Measurements from ENCODE around the gene SLC10A6. TPM values are rescaled to one million over a fixed set of nuclear protein-coding genes. Genes with fewer than 3 reads are reported as not detected.

SLC10A6 gene
- total RNA-seq (under 1 TPM in 1 of 2 experiments, not detected in 1; 0.25 TPM), polyA plus RNA-seq (not detected), total RNA-seq (0 to 0.14 (median 0.03) reads per million in 6 experiments)

GRCh38 chr4:86848732-86849619 lies at the start of gene SLC10A6:
Gene SLC10A6, minus strand, starts transcription at chr4:86849384. Its CDS starts 269 bp downstream, at chr4:86849115.
- no peak for ATAC-seq
- no peaks in the 10 kb centered on the region for H3K36me3 Mint-ChIP-seq

GRCh38 chr4:86898562-86898961 lies 49.4 kb upstream of the SLC10A6 start:
- no peak for ATAC-seq
- POLR2A ChIA-PET = no interaction called here
- Mint-ChIP-seq H3K36me3 (peaks cover 0 to 9% (median 6%) of the 10 kb centered on the region in 3 donors), H3K27me3 (peaks cover 3 to 7% (median 5%) of the 10 kb centered on the region in 5 donors), H3K4me1 (no peaks in the 10 kb centered on the region), H3K27ac (no peak overlapping the region), H3K9me3 (no peaks in the 10 kb centered on the region), H3K4me3 (no peak overlapping the region)
- DNase-seq = no peak

More at GRCh38 chr4:86848732-86849619, at the start of gene SLC10A6:
- Mint-ChIP-seq H3K4me3 (no peak within 1 kb of the TSS), H3K27ac (no peak within 1 kb of the TSS), H3K27me3 (peaks cover 0 to 13% (median 5%) of the 10 kb centered on the region in 5 donors), H3K4me1 (no peaks in the 10 kb centered on the region), H3K9me3 (no peaks in the 10 kb centered on the region)
- POLR2A ChIA-PET = no interaction called here
- DNase-seq = no peak

- ATAC-seq (no peak), DNase-seq (no peak)
- Mint-ChIP-seq H3K27me3 (peaks cover 3 to 15% (median 8%) of the 10 kb centered on the region in 5 donors), H3K36me3 (peaks cover 0 to 5% (median 0%) of the 10 kb centered on the region in 3 donors), H3K9me3 (no peaks in the 10 kb centered on the region), H3K4me3 (no peak overlapping the region), H3K27ac (no peak overlapping the region), H3K4me1 (peaks cover 0 to 8% (median 5%) of the 10 kb centered on the region in 4 donors)
- POLR2A ChIA-PET = no interaction called here
Measured at GRCh38 chr4:86896596-86896995, 47.4 kb upstream of the SLC10A6 start.

- Mint-ChIP-seq H3K4me1 (peaks cover 0 to 11% (median 5%) of the 10 kb centered on the region in 4 donors), H3K27me3 (peaks cover 6 to 22% (median 14%) of the 10 kb centered on the region in 5 donors), H3K4me3 (no peak overlapping the region), H3K36me3 (peaks cover 0 to 5% (median 0%) of the 10 kb centered on the region in 3 donors), H3K27ac (no peak overlapping the region), H3K9me3 (no peaks in the 10 kb centered on the region)
- ATAC-seq (peak; percentile 47 to 52), DNase-seq (peak in 4 of 10 donors; percentile 8 to 53 (median 40))
- POLR2A ChIA-PET = no interaction called here
Measured at GRCh38 chr4:86895692-86896488, 46.7 kb upstream of the SLC10A6 start.

GRCh38 chr4:86894455-86894854 lies 45.3 kb upstream of the SLC10A6 start:
- H3K4me3 Mint-ChIP-seq = no peak overlapping the region
- no peak for DNase-seq
- H3K27me3 Mint-ChIP-seq = peaks cover 8 to 33% (median 18%) of the 10 kb centered on the region in 5 donors
- H3K4me1 Mint-ChIP-seq = peaks cover 0 to 11% (median 5%) of the 10 kb centered on the region in 4 donors
- no peaks in the 10 kb centered on the region for H3K9me3 Mint-ChIP-seq
- POLR2A ChIA-PET = no interaction called here
- ATAC-seq = no peak
- H3K36me3 Mint-ChIP-seq = peaks cover 0 to 5% (median 0%) of the 10 kb centered on the region in 3 donors
- H3K27ac Mint-ChIP-seq = no peak overlapping the region

- no peak overlapping the region for H3K27ac Mint-ChIP-seq
- ATAC-seq (no peak), DNase-seq (no peak)
- peaks cover 0 to 5% (median 0%) of the 10 kb centered on the region in 3 donors for H3K36me3 Mint-ChIP-seq
- H3K4me1 Mint-ChIP-seq = peaks cover 0 to 11% (median 5%) of the 10 kb centered on the region in 4 donors
- H3K4me3 Mint-ChIP-seq = peak overlapping the region in 8 of 10 donors; percentile 63 to 85 (median 82)
- no peaks in the 10 kb centered on the region for H3K9me3 Mint-ChIP-seq
- POLR2A ChIA-PET = no interaction called here
- peaks cover 8 to 41% (median 18%) of the 10 kb centered on the region in 5 donors for H3K27me3 Mint-ChIP-seq
Measured at GRCh38 chr4:86893136-86893535, 44.0 kb upstream of the SLC10A6 start.

GRCh38 chr4:86892636-86892960 lies 43.4 kb upstream of the SLC10A6 start:
- POLR2A ChIA-PET = no interaction called here
- no peak overlapping the region for H3K27ac Mint-ChIP-seq

GRCh38 chr4:86891762-86892635 lies 42.8 kb upstream of the SLC10A6 start, which contains the start of gene C4orf36:
Gene C4orf36, minus strand, starts transcription at chr4:86892422. Its CDS starts 902 bp downstream, at chr4:86891520.
- peaks cover 2 to 12% (median 6%) of the 10 kb centered on the region in 3 donors for H3K36me3 Mint-ChIP-seq
- POLR2A ChIA-PET = no interaction called here
- H3K27ac Mint-ChIP-seq = no peak within 1 kb of the TSS

More at GRCh38 chr4:86892636-86892960, 43.4 kb upstream of the SLC10A6 start:
- Mint-ChIP-seq H3K27me3 (peaks cover 8 to 41% (median 18%) of the 10 kb centered on the region in 5 donors), H3K4me1 (peaks cover 0 to 11% (median 5%) of the 10 kb centered on the region in 4 donors), H3K36me3 (peaks cover 2 to 9% (median 3%) of the 10 kb centered on the region in 3 donors), H3K4me3 (peak overlapping the region; percentile 63 to 86 (median 82)), H3K9me3 (no peaks in the 10 kb centered on the region)
- no peak for DNase-seq
- peak; percentile 33 to 43 for ATAC-seq

GRCh38 chr4:86890790-86891189 lies 41.6 kb upstream of the SLC10A6 start:
- Mint-ChIP-seq H3K4me1 (peaks cover 0 to 11% (median 5%) of the 10 kb centered on the region in 4 donors), H3K27ac (no peak overlapping the region), H3K27me3 (peaks cover 8 to 41% (median 18%) of the 10 kb centered on the region in 5 donors), H3K4me3 (peak overlapping the region in 5 of 10 donors; percentile 8 to 77 (median 63)), H3K36me3 (peaks cover 5 to 12% (median 8%) of the 10 kb centered on the region in 3 donors), H3K9me3 (peaks cover 0 to 2% (median 0%) of the 10 kb centered on the region in 9 donors)
- DNase-seq (no peak), ATAC-seq (no peak)
- POLR2A ChIA-PET = no interaction called here

More at GRCh38 chr4:86891762-86892635, 42.8 kb upstream of the SLC10A6 start, which contains the start of gene C4orf36:
- Mint-ChIP-seq H3K27me3 (peaks cover 8 to 41% (median 18%) of the 10 kb centered on the region in 5 donors), H3K9me3 (peaks cover 0 to under 1% (median 0%) of the 10 kb centered on the region in 9 donors), H3K4me3 (peak within 1 kb of the TSS; percentile 63 to 86 (median 82)), H3K4me1 (peaks cover 0 to 11% (median 5%) of the 10 kb centered on the region in 4 donors)
- ATAC-seq (peak; percentile 69 to 73), DNase-seq (peak in 5 of 10 donors; percentile 5 to 32 (median 24))

- peaks cover 9 to 37% (median 18%) of the 10 kb centered on the region in 9 donors for H3K9me3 Mint-ChIP-seq
- no peak overlapping the region for H3K4me3 Mint-ChIP-seq
- DNase-seq = no peak
- no peak overlapping the region for H3K27ac Mint-ChIP-seq
- H3K27me3 Mint-ChIP-seq = no peaks in the 10 kb centered on the region
- POLR2A ChIA-PET = no interaction called here
- peaks cover 0 to 18% (median 2%) of the 10 kb centered on the region in 3 donors for H3K36me3 Mint-ChIP-seq
- ATAC-seq = no peak
- no peaks in the 10 kb centered on the region for H3K4me1 Mint-ChIP-seq
Measured at GRCh38 chr4:86879641-86880040, 30.5 kb upstream of the SLC10A6 start.

- Mint-ChIP-seq H3K9me3 (peaks cover 9 to 37% (median 18%) of the 10 kb centered on the region in 9 donors), H3K4me1 (no peaks in the 10 kb centered on the region), H3K27me3 (no peaks in the 10 kb centered on the region), H3K4me3 (no peak overlapping the region), H3K36me3 (peaks cover 0 to 18% (median 2%) of the 10 kb centered on the region in 3 donors), H3K27ac (no peak overlapping the region)
- POLR2A ChIA-PET = no interaction called here
- no peak for ATAC-seq
- no peak for DNase-seq
Measured at GRCh38 chr4:86878640-86879039, 29.5 kb upstream of the SLC10A6 start.

Data from naive thymus-derived CD8-positive, alpha-beta T cell (primary cell).